T-helper 17 cell (primary cell): ENCODE data around the gene ZNF573. TPM values are rescaled to one million over a fixed set of nuclear protein-coding genes. Genes with fewer than 3 reads are reported as not detected.

Source experiments
- total RNA-seq, 4 donors: library from RNA in 2 of 4; stranded (reverse) in 2 of 4; gene quantifications; one replicate each; pipeline ENCODE4 v1.2.3 and lab custom pipeline; 2022 to 2026

Gene ZNF573
- total RNA-seq, 2 donors from 2014 or later = 8.0 to 9.9 TPM

Other genes starting within 250 kb of the ZNF573 start
- 10 to 100 TPM; 11.0 to 11.4 TPM for gene ZNF571, start 184.8 kb downstream of the ZNF573 start, total RNA-seq
- 1 to 10 TPM; 7.5 to 9.8 TPM for gene ZNF540, start 184.7 kb downstream of the ZNF573 start, total RNA-seq
- gene ZFP30, start 124.1 kb downstream of the ZNF573 start, total RNA-seq = 10 to 100 TPM in 1 of 2 donors, 1 to 10 TPM in 1; 5.1 to 11.2 TPM
- gene ZNF607, start 59.8 kb downstream of the ZNF573 start, total RNA-seq = 1 to 10 TPM; 3.6 to 5.2 TPM
- not detected for gene WDR87, start 127.0 kb upstream of the ZNF573 start, total RNA-seq
- gene SIPA1L3, start 127.6 kb upstream of the ZNF573 start, total RNA-seq = 10 to 100 TPM; 29.5 to 32.2 TPM